H54 (cell line): Measurements from ENCODE around the gene ARID1B.

Experiments
- DNase-seq: peaks from one replicate; pipeline ENCODE4 v3.0.0; 2011; ENCODE audit warnings: low spot score, mixed read lengths; ENCODE audit not compliant: insufficient read length
- FAIRE-seq: peaks from 3 replicates; lab custom pipeline; 2011; peaks lifted over from hg19 to GRCh38; lab: Jason Lieb, UNC
- POLR2A ChIP-seq: IDR thresholded peaks from 2 replicates; pipeline ENCODE4 v1.6.1; 2011; ENCODE audit warnings: low read depth, mild to moderate bottlenecking, low read length

Gene ARID1B

DNA sequence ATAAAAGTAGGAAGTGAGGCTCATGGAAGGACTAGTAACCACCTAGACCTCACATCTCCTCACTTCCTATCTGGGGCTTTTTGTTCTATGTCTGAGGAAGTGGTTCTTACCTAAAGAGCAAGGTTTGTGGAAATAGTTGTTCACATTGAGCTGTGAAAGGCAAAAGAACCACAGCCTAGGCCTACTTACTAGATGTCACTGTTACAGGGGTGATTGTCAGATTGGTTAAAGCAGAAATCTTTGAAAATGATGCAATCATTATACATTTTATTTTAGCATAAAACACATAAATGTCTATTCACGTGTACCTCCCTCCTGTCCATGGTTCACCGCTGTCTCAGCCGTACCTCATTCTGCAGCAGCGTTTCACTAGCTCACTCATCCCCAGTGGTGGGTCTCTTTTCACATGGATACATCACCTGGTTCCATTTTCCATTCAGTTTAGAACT, 277.4 kb downstream of the ARID1B start:
- FAIRE-seq, result no peak

DNA sequence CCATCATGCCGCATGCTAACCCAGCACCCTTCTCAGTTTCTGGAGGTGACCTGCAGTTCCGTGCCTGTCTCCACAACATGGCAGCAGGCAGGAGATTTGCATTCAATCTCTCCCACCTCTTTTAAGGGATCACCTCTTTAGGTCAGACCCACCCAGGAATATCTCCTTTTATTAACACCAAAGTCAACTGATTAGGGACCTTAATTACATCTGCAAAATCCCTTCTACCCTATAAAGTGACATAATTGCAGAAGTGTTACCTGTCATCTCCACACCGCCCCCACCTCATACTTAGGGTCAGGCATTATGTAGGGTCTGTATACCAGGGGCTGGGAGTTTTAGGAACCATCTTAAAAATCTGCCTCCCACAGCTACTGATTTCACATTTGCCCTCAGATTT, 278.7 kb downstream of the ARID1B start:
- no peak for TF ChIP-seq POLR2A
- DNase-seq (no peak), FAIRE-seq (no peak)

More for the DNA sequence above, 277.4 kb downstream of the ARID1B start:
- TF ChIP-seq POLR2A, result no peak
- no peak for DNase-seq

DNA sequence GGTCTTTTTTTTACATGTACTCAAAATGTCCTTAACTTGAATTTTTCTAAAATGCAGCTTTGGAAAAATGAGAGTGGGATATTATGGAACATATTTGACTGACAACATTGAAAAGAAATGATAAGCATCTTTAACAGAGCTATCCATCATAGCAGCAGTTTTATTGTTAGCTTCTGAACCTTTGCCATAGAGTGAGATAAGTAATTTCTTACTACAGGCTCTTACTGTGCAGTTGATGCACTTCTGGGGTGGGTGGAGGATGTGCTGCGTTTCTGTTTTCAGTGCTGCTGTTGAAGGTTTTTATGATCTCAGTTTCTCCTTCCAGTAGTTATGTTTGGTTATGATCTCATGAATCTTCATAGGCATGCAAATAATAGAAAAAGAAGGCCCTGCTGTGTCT, 279.1 kb downstream of the ARID1B start:
- DNase-seq (no peak), FAIRE-seq (no peak)
- TF ChIP-seq POLR2A, result no peak

DNA sequence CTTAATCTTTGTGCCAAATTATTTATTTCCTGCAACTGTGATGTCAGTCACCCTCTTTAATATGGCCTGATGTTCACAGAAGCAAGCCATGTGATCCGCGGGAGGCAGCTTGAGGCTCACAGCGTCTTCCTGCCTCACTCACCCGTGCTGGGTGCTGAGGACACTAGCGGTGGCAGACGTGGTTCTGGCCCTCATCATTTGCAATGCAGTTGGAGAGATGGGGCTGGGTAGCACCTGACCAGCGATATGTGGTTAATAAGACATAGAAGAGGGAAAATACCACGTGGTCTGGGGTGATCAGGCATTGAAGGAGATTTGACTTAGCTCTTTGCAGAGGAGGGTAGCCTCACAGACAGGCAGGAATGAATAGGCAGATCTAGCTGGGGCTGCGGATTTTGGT, 281.4 kb downstream of the ARID1B start:
- TF ChIP-seq POLR2A, result no peak
- DNase-seq, result no peak
- no peak for FAIRE-seq

DNA sequence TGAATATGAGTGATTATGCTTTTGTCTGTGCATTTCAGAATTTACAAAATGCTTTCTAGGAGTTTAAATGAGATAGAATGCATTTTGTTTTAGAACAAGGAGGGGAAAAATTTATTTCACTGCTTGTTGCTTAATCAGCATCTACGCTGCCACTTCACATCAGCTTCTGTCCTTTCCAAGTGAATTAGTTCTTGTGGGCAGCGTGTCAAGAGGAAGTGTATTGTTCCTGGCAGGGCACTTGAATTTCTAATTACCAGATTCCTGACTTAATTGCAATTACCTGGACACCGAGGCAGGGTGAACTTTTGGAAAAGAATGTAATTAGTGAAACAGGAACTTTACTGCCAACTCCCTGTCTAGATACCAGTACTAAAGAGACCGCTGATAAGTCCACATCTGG, 282.6 kb downstream of the ARID1B start:
- FAIRE-seq (no peak), DNase-seq (no peak)
- no peak for TF ChIP-seq POLR2A

DNA sequence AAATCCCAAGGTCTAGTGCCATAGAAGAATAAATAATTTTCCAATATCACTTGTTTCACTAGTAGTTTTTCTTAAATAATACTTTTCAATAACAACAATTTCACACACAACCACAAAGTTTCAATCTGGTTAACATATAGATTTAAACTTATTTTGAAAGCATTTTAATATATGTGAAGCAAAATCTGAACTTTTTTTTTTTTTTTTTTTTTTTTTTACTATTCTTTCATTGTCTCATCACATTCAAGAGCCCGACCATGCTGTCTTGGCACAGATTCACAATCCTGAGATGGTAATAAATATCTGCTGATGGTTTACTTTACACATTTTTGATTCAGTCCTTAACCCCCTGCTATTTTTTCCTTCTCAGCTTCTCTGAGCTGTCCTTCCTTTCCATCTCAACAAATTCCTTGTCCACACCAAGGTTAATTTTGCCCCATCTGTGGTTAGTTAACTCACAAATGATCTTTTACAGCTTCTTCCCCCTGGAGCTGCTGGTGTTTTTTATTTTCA, 283.3 kb downstream of the ARID1B start:
- no peak for DNase-seq
- FAIRE-seq, result no peak
- TF ChIP-seq POLR2A, result no peak

DNA sequence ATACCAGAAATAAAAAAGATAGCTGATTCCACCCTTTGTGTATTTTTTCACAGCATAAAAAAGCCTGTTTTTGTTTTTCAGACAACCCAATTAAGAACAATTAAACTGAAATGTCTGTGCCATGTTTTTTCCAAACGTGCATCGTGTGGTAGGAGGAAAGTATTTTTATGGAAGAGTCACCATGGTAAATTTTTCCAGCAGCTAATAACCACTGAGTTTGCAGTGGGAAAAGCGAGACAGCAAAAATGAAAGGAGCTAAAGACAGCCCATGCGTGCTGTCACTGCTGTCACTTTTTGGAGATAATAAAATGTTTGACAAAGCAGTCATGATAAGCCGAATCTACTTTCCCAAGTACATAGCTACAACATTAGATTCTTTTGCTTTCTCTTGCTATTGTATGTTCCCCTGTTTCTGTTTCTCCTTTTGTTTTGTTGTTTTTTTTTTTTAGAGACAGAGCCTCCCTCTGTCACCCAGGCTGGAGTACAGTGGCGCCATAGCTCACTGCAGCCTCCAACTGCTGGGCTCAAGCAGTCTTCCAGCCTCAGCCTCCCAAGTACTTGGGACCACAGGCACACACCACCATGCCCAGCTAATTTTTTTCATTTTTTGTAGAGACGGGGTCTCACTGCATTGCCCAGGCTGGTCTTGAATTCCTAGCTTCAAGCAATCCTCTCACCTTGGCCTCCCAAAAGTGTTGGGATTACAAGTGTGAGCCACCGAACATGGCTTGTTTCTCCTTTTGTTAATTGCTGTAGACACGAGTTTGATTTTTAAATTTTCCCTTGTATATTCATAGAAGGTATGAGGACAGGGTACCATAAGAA, 284.8 kb downstream of the ARID1B start:
- TF ChIP-seq POLR2A, result no peak
- FAIRE-seq, result no peak
- no peak for DNase-seq

DNA sequence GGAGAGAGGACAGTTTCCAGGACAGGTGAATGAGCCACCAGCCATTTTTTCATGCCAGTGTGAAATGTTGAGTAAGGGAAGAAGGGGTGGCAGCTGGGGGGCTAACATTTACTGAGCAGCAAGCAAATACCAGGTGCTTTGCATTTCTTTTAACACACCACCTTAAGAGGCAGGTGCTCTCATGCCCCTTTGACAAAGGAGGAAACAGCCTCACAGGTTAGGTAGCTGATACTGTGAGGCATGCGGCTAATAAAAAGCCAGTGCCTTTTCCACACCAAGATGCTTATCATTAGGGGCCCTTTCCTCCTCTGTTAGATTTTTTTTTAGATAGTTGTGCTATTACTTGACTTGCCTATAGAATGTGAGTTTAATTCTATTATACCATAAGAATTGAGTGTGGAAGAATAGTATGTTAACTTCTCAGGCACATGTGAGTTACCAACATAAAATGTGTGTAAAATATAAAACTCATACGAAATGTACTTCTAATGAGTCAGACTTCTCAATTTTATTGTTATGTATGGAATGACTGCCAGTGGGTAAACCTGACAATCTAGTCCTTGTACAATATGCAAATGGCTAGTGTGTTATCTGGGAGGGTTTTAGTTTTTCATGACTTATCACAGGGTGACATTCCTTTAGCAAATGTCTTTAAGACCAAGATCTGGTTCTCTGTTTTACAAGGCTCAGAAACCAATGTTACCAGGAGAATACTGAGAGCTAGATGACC, 286.2 kb downstream of the ARID1B start:
- no peak for TF ChIP-seq POLR2A
- DNase-seq, result no peak
- no peak for FAIRE-seq

DNA sequence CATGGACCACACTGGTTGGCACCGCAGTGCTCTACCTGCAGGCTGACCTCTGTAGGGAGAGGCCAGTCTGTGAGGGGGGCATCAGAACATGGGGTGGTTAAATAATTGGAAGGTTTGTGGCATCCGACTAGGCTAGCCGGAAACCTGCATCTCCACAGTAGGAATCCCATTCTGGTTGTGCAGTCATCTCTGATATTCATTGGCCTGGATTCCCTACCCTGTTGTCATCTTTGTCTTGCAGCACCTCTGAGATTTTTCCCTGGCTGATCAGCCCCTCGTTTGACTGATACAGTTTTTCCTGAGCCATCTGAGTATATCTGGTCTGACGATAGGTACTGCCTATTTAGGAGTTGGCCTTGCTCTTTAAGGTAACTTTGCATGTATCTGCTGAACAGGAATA, 286.7 kb downstream of the ARID1B start:
- no peak for DNase-seq
- TF ChIP-seq POLR2A, result no peak
- FAIRE-seq, result no peak

DNA sequence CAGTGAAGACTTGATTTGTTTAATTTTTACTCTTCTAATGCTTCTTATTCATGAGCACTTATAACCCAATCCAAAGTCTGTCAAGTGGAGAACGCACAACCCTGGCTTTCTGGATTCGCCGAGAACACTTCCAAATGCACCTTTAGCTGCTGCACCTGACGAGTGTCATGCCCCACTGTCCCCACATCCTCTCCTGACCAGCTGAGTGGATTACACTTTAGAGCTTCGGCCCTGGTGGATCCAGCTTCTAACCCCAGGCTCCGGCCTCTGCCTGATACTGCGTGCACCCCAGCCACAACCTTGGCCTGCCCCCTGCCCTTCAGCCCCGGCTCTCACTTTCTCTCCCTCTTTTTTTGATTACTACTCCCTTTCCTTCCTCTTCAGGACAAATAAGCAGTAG, 287.3 kb downstream of the ARID1B start:
- no peak for FAIRE-seq
- TF ChIP-seq POLR2A, result no peak
- DNase-seq, result no peak

DNA sequence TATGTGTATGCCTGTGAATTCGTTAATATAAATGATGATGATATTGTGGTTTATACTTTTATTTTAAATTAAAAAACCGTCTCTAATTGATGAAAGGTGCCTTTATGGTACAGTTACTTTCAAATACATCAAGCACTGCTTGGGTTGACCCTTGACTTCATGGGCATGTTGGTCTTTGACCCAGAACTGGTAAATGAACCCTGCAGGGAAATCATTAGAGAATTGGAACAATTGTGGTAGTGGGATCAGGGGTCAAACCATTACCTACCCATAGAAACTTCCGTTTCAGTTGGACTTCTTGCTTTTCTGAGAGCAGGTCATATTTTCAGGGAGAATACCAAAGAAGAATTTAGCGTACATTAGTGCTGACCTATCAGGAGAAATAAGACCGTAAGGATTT, 288.2 kb downstream of the ARID1B start:
- TF ChIP-seq POLR2A, result no peak
- DNase-seq (no peak), FAIRE-seq (no peak)

DNA sequence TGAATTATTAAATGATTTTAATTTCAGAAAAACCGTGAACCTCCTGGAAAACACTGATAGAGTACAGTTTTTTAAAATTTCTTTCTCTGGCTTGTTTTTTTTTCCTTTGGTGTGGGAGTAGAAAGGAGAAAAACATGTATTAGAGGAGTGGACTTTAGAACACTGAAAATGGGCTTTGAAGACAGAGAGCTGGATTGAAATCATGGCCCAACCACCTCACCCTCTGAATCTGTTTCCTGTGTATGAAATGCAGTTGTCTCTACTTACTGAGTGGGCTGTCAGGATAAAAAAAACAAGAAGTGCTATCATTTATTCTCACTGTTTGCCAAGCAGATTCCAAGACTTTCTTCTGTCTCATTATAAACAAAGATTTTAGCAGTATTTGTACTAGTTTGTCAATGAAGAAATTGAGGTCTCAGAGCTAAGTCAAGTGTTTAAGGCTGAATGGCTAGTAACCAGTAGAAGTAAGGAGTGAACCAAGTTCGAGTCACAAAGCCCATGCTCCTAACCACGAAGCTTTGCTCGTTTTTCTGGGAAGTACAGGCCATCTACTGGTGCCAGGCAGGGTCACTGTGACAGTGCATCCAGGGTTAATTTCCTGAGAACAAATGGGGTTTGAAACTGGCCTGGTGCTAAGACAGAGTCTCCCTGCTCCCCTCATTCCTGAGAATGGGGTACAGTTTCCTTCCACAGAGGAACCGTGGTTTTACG, 289.8 kb downstream of the ARID1B start:
- TF ChIP-seq POLR2A, result no peak
- FAIRE-seq (no peak), DNase-seq (no peak)

DNA sequence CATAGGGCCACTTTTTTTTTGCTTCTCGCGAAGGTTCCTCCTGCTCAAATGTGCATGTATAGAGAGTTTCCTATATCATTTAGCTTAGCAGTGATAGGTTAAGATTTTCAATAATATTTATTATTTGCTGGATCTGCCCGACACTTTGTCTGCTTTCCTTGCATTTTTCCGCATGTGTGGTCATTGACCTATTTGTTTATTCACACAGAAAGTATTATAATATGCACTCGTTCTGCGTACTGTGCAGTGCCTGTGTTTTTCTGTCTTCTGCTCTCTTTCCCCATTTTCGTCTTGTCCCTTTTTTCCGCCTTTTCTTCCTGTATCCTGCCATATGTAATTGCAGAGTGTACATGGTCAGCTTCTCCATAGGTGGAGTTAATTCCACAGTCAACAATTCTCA, 290.3 kb downstream of the ARID1B start:
- no peak for FAIRE-seq
- TF ChIP-seq POLR2A, result no peak
- DNase-seq, result no peak
